GM18861 (cell line): ENCODE results near the gene PELI2.

Source experiments
- ATAC-seq: cut with Tn5 transposase; IDR thresholded peaks from one replicate; pipeline ENCODE4 v1.9.1; 2021; ENCODE audit not compliant: unreplicated experiment

The PELI2 gene

GRCh38 chr14:56117765-56118610, at the start of gene PELI2:
Gene PELI2, plus strand, starts transcription at chr14:56118411. Its CDS starts 250 bp downstream, at chr14:56118661.
- ATAC-seq = peak; percentile 61

- no peak for ATAC-seq
These were observed 44.4 kb upstream of the PELI2 start for GRCh38 chr14:56073799-56074198.

- ATAC-seq = no peak
These were observed 42.9 kb upstream of the PELI2 start for GRCh38 chr14:56075301-56075700.

- ATAC-seq = no peak
These were observed 37.1 kb upstream of the PELI2 start for GRCh38 chr14:56081139-56081538.

- ATAC-seq = no peak
These were observed 35.3 kb upstream of the PELI2 start for GRCh38 chr14:56082880-56083279.

GRCh38 chr14:56085471-56085870, 32.7 kb upstream of the PELI2 start:
- ATAC-seq = no peak

GRCh38 chr14:56087671-56088471, 30.3 kb upstream of the PELI2 start:
- ATAC-seq = no peak

- ATAC-seq = no peak
These were observed 29.3 kb upstream of the PELI2 start for GRCh38 chr14:56088941-56089340.

- ATAC-seq = no peak
These were observed 25.4 kb upstream of the PELI2 start for GRCh38 chr14:56092763-56093162.

- no peak for ATAC-seq
These were observed 24.1 kb upstream of the PELI2 start for GRCh38 chr14:56094076-56094475.

- no peak for ATAC-seq
These were observed 20.2 kb upstream of the PELI2 start for GRCh38 chr14:56098021-56098420.

- no peak for ATAC-seq
These were observed 19.0 kb upstream of the PELI2 start for GRCh38 chr14:56099081-56099797.

GRCh38 chr14:56100556-56100955, 17.7 kb upstream of the PELI2 start:
- ATAC-seq = no peak

GRCh38 chr14:56102941-56103340, 15.3 kb upstream of the PELI2 start:
- ATAC-seq = no peak

GRCh38 chr14:56107615-56108014, 10.6 kb upstream of the PELI2 start:
- ATAC-seq = no peak

- ATAC-seq = no peak
These were observed 10.2 kb upstream of the PELI2 start for GRCh38 chr14:56108057-56108456.

- ATAC-seq = no peak
These were observed 5.4 kb upstream of the PELI2 start for GRCh38 chr14:56112781-56113180.

GRCh38 chr14:56115334-56115870, 2.8 kb upstream of the PELI2 start:
- ATAC-seq = no peak

GRCh38 chr14:56115976-56116893, 2.0 kb upstream of the PELI2 start:
- no peak for ATAC-seq

- ATAC-seq = no peak
These were observed 485 bp downstream of the PELI2 start for GRCh38 chr14:56118611-56119181.
